IMR-90 (cell line): Measurements from ENCODE around the gene CRYBG3.

Experiments used
- CEBPB ChIP-seq: IDR thresholded peaks from 2 replicates; pipeline ENCODE4 v1.6.1; 2012; ENCODE audit warnings: low read depth, low read length, improper control_type of control experiment
- CTCF ChIP-seq: conservative IDR thresholded peaks from 2 replicates; pipeline ENCODE4 v1.5.1; 2012; ENCODE audit warnings: mild to moderate bottlenecking, low read depth, low read length, improper control_type of control experiment
- MXI1 ChIP-seq: IDR thresholded peaks from 2 replicates; pipeline ENCODE4 v1.6.1; 2012; ENCODE audit warnings: low read depth, mild to moderate bottlenecking, low read length, moderate library complexity, borderline replicate concordance
- POLR2A ChIP-seq: IDR thresholded peaks from 2 replicates; pipeline ENCODE4 v1.6.1; 2012; ENCODE audit warnings: mild to moderate bottlenecking, low read depth, low read length
- RAD21 ChIP-seq: IDR thresholded peaks from 2 replicates; pipeline ENCODE4 v1.6.1; 2012; ENCODE audit warnings: low read length, improper control_type of control experiment
- RFX5 ChIP-seq: IDR thresholded peaks from 2 replicates; pipeline ENCODE4 v1.8.0; 2012; ENCODE audit warnings: low read depth, mild to moderate bottlenecking, low read length, moderate library complexity

- TF ChIP-seq MXI1 (no peak), POLR2A (no peak), CEBPB (no peak), CTCF (no peak), RFX5 (no peak), RAD21 (no peak)
These were observed 62.8 kb downstream of the CRYBG3 start for GRCh38 chr3:97884586-97885123.
